ENCODE results near the gene RRM1. TPM values are rescaled to one million over a fixed set of nuclear protein-coding genes. Genes with fewer than 3 reads are reported as not detected.

The RRM1 gene
- total RNA-seq, 1 experiment from 2014 or later: 184 TPM

- TF ChIP-seq EZH2 (IDR thresholded peaks at IDR 0.05; ENCODE audit: borderline replicate concordance, low read depth, low read length, poor library complexity, severe bottlenecking) (no peak), CTCF (conservative IDR thresholded peaks at IDR 0.05; ENCODE audit: low read depth, low read length) (no peak)
- H3K9me3 ChIP-seq (ENCODE audit: low read depth, low read length, poor library complexity, severe bottlenecking): no peaks in the 10 kb centered on the region
- intact Hi-C loops (cut with micrococcal nuclease; ENCODE audit: unreplicated experiment): no loop called here
- H3K4me1 ChIP-seq (ENCODE audit: insufficient read depth, low read length, poor library complexity, severe bottlenecking): no peaks in the 10 kb centered on the region
- peaks cover 38% of the 10 kb centered on the region for H3K36me3 ChIP-seq (ENCODE audit: insufficient read depth, low read length, poor library complexity, severe bottlenecking)
- no TSS peak for BruUV-seq (replicated peaks)
- no peak overlapping the region for H3K4me3 ChIP-seq (ENCODE audit: low read depth, low read length, poor library complexity, severe bottlenecking)
- POLR2A ChIA-PET (ENCODE audit: low non-redundant PET): no interaction called here
- H3K27me3 ChIP-seq (replicated peaks; ENCODE audit: insufficient read depth, low read depth, low read length, poor library complexity): no peaks in the 10 kb centered on the region
- CTCF ChIA-PET: no interaction called here
- DNase-seq (ENCODE audit: low spot score): no peak
- H3K27ac ChIP-seq (ENCODE audit: low read depth, low read length, poor library complexity, severe bottlenecking): no peak overlapping the region
Observed at GRCh38 chr11:4140067-4140636, 45.6 kb downstream of the RRM1 start.

GRCh38 chr11:4146070-4146771, 51.6 kb downstream of the RRM1 start:
- POLR2A ChIA-PET (ENCODE audit: low non-redundant PET): no interaction called here
- no peak overlapping the region for H3K4me3 ChIP-seq (ENCODE audit: low read depth, low read length, poor library complexity, severe bottlenecking)
- TF ChIP-seq CTCF (conservative IDR thresholded peaks at IDR 0.05; ENCODE audit: low read depth, low read length) (no peak), EZH2 (IDR thresholded peaks at IDR 0.05; ENCODE audit: borderline replicate concordance, low read depth, low read length, poor library complexity, severe bottlenecking) (no peak)
- BruUV-seq (replicated peaks): no TSS peak
- intact Hi-C loops (cut with micrococcal nuclease; ENCODE audit: unreplicated experiment): no loop called here
- no peak for DNase-seq (ENCODE audit: low spot score)
- CTCF ChIA-PET: no interaction called here
- H3K27me3 ChIP-seq (replicated peaks; ENCODE audit: insufficient read depth, low read depth, low read length, poor library complexity): no peaks in the 10 kb centered on the region
- no peak overlapping the region for H3K27ac ChIP-seq (ENCODE audit: low read depth, low read length, poor library complexity, severe bottlenecking)
- no peaks in the 10 kb centered on the region for H3K9me3 ChIP-seq (ENCODE audit: low read depth, low read length, poor library complexity, severe bottlenecking)
- no peaks in the 10 kb centered on the region for H3K36me3 ChIP-seq (ENCODE audit: insufficient read depth, low read length, poor library complexity, severe bottlenecking)
- no peaks in the 10 kb centered on the region for H3K4me1 ChIP-seq (ENCODE audit: insufficient read depth, low read length, poor library complexity, severe bottlenecking)

GRCh38 chr11:4146772-4147098, 52.1 kb downstream of the RRM1 start:
- no peak for DNase-seq (ENCODE audit: low spot score)
- Histone ChIP-seq H3K9me3 (ENCODE audit: low read depth, low read length, poor library complexity, severe bottlenecking) (no peaks in the 10 kb centered on the region), H3K4me3 (ENCODE audit: low read depth, low read length, poor library complexity, severe bottlenecking) (no peak overlapping the region), H3K36me3 (ENCODE audit: insufficient read depth, low read length, poor library complexity, severe bottlenecking) (no peaks in the 10 kb centered on the region), H3K27ac (ENCODE audit: low read depth, low read length, poor library complexity, severe bottlenecking) (no peak overlapping the region), H3K27me3 (replicated peaks; ENCODE audit: insufficient read depth, low read depth, low read length, poor library complexity) (no peaks in the 10 kb centered on the region), H3K4me1 (ENCODE audit: insufficient read depth, low read length, poor library complexity, severe bottlenecking) (no peaks in the 10 kb centered on the region)
- ChIA-PET POLR2A (ENCODE audit: low non-redundant PET) (no interaction called here), CTCF (no interaction called here)
- BruUV-seq (replicated peaks): no TSS peak
- no peak for TF ChIP-seq CTCF (conservative IDR thresholded peaks at IDR 0.05; ENCODE audit: low read depth, low read length)
- intact Hi-C loops (cut with micrococcal nuclease; ENCODE audit: unreplicated experiment): no loop called here

Data from A673 (cell line).